ENCODE data around the gene PSMB5.
"Not testable (repeated sequence)": the region's sequence is repeated elsewhere in the genome, so short reads cannot be mapped to it uniquely, and the experiment has no call there.

Gene PSMB5

DNA sequence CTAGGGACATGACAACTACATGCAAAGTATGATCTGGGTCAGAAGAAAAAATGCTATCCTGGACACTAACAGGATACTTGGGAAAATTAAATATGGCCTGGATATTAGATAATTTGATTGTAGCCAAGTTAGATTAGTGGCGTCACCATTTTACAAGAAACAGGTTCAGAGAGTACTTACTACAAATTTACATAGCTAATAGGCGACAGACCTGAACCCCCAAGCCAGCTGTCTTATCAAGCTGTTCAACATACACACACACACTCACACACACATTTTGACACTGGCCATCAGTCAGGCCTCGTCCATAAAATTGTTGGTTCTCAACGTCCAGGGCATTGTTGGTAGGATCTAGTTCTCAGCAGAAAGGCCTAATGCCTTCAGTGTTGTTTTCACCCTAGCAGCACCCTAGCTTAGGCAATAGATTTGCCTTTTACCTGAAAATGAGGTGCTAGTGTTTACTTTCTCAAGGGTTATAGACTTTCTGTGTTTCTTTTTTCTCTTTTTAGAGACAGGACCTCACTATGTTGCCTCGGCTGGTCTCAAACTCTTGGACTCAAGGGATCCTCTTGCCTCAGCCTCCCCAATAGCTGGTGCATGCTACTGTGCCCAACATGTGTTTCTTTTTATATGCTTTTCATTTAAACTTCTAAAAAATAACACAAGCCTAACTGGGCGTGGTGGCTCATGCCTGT lies 21.5 kb downstream of the PSMB5 start:
- no peak for DNase-seq

DNA sequence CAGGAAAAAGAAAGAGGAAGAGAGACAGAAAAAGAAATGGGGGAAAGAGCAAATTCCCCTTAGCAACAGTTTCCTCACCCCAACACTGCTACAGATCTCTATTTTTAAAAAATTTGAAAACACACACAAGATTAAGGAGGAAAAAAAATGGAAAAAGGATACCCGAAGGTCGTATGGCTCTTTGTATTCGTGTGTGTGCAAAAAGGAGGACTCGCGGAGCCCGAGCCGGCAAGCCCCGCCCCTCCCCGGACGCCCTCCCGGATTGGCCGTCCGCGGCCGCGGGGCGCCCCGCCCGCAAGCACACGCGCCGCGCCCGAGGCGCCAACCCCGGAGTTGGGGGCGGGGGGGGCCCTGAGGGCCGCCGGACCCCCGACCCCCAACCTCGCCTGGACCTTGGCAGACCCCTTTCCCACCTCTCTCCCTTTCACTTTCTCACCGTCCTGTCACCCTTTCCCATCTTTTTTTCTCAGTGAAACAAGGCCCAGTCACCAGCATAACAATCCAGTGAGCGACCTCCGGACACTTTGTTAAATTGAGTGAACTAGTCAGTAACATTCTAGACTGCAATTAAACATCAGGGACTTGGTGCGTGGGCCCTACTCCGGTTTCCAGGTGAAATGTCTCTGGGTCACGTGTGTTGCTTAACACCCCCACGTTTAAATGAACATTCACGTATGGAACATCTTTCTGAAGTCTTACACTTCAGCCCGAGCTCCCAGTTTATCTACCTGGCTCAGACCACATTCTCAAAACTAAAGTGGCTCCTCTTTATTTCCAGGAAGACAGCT lies 24.6 kb downstream of the PSMB5 start, which contains the start of gene C14orf93:
Gene C14orf93, minus strand, starts transcription at position 205 of the 788 bp plus-strand sequence. CDS start 11,120 bp downstream, outside the sequence.
- DNase-seq, result peak; percentile 90

DNA sequence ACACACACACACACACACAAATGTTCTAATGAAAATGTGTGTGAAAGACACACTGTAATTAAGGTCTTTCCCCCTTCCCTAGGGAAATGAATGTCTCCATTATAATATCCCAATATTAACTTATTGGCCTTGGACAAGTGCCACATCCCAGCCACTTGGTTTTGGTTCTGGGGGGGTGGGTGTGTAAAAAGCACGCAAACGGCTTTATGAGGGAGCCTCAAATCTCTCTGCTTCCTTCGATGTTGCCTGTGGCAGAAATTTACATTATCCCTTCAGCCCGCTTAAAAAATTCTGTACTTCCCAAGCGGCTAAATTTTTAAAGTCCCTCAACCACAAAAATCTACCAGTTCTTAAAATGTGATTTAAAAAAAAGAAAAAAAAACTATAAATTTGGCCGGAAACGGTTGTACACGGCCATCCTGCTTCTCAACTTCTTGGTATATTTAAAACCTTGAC lies 25.2 kb downstream of the PSMB5 start:
- DNase-seq, result no peak

DNA sequence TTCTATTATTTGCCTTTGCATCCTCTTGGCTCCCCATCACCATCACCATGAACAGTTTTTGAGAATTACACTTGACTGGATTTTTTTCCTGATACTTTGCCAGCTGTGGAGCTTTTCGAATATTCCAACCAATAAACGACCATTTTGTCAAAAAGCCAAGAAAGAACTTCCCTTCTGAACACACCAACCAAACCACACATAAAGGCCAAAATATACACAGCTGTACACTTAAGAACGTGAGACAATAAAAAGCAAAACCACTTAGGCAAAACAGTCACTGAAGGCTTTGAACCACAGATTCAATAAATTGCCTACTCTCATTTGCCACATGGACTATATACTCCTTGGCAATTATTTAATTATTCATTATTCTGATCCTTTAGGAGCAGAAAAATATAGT lies 25.9 kb downstream of the PSMB5 start:
- no peak for DNase-seq

DNA sequence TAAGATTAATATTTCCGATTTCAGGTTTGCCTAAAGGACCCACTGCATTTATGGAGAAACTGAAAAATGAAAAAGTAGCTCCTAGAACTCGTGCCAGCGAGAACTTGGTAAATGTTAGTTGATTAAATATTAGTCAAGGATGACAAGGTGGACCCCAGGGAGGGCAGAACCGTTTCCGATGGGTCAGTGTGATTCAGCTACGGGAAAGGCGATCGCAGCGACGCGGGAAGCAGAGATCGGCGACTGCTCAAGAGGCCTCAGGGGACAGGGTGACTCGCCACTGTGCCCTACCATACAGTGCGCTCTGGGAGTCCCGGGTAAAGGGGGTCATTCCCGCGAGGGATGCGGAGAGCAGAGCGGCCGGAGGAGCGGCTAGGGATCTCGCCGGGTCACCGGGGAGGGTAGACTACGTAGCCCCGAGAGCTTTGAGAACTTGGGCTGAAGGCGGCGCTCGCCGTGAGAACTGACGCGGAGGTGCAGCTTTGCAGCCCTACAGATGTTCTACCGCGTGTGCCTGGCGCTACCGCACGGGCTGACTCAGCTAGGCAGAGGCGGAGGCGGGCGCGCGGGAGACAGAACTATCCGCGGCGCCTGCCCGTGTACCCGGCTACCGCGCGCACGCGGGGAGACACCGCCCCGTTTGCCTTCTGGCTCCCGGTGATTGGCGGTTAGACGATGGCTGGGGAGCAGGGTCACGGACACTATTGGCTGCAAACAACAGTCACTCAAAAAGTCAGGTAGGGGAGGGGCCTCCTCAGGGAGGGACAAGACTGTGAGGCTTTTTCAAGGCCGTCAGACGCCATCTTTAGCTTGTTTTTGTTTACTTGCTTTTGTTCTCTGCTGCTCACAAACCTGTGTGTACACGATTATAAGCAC lies 27.9 kb downstream of the PSMB5 start:
- peak; percentile 98 for DNase-seq

DNA sequence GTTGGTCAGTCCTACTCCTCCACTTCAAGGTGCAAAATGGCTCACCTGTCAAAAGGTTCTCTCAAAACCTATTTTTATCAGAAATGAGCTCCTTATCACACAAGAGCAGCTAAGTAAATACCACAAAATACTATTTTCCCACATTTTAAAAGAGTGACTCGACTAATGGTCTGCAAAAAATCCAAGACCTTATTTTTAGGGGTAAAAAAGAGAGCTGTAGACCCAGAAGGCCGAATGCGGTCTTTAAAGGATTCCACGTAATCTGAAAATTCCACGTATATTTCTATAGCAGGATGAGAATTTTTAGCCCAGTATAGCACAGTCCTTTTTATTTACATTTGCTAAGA lies 28.5 kb downstream of the PSMB5 start:
- no peak for DNase-seq

DNA sequence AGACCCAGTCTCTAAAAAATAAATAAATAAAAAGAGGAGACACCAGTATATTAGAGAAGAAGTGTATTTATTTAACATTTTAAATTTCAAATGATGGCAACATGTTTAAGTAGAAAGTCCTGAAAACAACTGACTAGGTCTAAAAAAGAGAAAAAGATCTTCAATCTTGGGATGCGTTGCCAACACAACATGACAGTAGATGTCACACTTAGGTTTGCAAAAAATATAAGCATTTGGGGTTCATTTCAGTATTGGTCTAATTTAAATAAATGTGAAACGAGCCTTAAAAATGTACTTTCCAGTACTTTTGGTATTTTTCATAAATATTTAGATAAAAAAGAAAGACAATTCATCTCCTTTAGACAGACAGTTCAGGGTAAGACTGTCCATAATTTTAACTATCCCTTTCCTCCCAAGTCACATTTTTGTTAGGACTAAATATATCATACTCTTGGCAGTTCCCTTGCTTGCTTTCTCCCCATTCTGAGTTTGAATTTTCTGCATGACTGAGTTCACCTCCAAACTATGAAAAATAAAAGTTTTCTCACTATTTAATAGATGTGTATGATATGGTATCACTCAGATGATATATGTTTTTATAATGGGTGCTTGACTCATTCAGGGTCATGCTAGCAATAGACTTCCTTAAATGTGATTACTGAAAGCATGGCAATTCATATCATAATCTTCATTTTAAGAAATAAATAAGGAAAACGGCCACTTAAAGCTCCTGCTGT lies 29.1 kb downstream of the PSMB5 start:
- DNase-seq, result no peak

DNA sequence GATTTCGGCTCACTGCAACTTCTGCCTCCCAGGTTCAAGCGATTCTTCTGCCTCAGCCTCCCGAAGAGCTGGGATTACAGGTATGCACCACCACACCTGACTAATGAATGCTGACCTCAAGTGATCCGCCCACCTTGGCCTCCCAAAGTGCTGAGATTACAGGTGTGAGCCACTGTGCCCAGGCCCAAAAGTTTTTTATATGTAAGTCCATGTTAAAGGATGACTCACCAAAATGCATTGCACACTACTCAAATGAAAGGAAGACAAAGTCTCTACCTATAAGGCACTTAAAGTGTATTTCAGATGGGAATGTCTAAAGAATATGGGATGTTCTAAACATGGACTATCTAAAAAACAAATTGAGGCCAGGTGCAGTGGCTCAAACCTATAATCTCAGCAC lies 30.4 kb downstream of the PSMB5 start:
- DNase-seq, result not testable (repeated sequence)

DNA sequence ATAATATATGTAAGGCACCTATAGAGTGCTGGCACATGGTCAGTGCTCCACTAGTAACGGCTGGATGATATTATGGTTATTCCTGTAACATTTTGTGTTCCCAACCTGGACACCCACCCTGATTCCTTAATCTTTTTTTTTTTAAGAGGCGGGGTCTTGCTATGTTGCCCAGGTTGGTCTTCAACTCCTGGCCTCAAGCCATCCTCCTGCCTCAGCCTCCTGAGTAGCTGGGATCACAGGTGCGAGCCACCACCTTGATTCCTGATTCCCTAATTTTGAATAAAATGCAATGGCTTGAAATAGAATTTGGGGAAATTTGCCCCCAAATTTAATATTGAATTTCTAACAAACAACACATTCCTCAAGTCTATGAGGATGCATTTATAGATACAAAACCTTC lies 32.1 kb downstream of the PSMB5 start:
- DNase-seq, result no peak

DNA sequence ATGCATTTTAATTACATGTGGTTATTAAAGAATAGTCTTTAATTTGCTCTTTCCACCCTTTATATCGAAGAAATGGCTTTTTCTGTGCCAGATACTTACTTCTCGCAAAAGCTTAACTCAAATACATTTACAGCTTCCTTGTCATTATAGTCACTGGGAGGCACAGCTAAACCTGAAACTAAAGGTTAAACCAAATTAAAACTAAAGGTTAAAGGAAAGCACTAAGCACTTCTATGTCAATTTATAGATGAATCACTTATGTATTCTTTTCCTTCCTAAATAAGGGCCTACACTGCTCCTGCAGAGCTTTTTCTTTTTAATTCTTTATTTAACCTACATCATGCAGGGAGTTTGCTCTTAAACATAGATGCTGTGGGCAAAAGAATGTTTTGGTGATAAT lies 33.8 kb downstream of the PSMB5 start:
- DNase-seq, result no peak

DNA sequence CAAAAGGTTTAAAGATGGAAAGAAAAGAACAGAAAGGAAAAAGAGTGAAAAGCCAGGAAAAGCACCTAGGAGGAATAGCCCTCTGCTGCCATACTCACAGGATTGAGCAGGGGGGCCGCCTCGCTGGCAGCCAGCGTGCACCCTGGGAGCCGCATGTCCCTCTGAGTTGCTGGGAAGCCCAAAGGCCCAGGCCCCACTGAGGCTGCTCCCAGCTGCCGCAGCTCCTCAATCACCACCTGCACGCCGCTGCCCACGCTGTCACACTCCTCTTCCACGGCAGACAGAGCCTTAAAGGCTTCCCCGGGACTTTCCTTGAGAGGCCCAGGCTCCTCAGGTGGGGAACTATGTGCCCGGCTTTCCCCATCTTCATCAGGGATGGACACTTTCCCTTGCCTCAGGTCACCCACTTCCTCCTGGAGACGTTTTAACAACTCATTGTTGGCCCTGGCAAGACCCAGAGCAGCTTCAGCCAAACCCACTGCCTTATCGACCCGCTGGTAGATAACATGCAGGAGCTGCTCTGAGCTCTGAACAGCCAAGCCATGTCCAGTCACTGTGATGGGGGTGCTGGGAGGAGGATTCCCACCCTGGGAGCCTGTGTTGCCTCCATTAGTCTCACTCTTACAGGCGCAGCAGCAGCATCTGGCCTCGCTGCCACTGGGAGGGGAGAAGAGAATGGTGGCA lies 36.2 kb downstream of the PSMB5 start:
- no peak for DNase-seq

DNA sequence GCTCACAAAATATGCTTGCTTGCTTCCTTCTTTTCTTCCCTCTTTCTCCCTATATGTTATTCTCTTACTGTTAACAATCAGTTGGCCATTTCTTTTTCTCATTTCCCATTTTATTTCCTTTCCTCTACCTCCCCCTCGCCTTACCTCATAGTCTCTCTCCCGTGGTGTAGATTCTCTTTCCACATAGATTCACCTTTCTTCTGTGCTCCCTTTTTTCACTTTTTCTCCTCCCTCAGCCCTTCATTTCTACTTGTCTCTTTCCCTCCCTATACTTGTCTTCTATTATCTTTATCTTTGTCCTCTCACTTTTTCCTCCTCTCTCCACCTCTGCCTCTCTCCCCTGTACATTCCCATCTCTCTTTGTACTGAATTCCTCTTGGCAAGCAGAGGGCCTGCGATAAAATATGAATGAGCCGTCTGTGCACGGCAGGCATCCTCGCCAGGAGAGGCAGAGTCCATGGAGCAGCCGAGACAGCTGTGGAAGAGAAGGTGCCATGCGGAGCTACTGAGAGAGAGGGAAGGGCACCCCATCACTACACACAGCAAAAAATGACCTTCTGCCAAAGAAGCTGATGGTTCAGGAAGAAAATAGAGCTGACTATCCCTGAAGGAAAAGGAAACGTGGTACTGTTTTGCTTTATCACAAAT lies 36.9 kb downstream of the PSMB5 start:
- DNase-seq, result no peak

DNA sequence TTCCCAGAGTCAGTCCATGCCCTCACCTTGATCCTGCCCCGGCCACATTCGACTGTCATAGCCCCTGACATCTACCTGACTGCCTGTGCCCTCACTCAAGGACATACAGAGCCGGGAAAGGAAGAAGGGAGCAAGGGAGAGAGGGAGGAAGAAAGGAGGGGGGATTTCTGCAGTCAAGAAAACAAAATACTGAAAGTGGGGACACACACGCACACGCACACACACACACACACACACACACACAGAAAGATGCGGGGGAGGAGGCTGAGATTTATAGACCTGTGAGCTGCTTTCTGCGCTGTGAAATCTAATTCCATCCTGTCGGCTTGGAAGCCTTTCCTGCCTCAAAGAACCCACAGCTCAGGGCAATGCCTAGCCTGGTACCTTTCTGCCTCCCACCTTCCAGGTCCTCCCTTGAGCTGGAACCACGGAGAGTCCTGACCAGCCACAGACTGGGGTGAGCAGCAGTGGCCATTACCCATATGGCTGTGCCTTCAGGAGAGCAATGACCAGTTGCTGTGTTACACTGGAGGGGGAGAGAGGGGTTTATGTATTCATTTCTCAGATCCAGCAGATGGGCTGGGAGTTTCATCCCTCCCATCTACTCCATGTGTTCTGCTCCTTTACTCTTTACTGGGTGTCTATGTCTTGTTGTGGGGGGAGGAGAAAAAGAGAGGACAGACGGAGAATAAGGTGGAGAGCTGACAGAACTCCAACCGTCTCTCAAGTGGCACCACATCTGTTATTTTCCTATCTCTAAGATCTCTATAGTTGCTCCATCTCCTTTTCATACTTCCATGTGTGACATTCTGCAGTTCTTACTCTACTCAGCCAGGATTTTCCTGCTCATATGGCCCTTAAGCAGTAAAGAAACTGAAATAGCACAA lies 37.7 kb downstream of the PSMB5 start:
- DNase-seq, result no peak

DNA sequence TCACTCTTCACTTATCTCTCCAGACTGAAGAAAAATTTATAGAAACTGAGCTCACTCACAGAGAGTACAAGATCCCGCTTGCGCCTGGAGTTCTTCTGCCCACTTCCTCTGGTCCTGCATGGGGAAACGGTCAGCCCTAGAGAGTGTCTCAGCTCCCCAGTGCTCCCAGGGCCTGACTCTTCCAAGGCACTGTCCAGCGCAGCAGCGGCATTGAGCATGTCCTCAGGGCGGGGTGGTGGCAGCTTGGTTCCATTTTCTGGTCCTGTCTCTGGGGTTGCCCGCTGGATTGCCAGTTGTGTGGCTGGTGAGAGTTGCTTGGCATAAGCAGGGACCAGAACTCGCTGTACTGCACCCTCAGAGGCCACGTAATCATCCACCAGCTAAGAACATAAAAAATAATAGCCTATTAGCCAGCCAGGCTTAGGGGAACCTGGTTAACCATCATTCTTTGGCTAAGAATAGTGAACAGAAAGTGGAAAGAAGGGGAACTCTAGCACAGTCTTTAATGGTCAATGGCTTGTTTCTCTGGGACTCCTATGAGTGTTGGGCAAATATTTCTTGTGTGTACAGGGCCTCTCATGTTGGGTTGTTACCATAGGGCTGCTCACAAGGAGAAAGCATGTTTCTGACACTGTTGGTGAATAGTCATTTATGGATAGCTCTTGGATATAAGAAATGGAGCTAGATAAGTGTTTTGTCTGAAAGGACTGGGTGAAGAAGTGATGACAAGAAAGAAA lies 38.6 kb downstream of the PSMB5 start:
- DNase-seq, result no peak

DNA sequence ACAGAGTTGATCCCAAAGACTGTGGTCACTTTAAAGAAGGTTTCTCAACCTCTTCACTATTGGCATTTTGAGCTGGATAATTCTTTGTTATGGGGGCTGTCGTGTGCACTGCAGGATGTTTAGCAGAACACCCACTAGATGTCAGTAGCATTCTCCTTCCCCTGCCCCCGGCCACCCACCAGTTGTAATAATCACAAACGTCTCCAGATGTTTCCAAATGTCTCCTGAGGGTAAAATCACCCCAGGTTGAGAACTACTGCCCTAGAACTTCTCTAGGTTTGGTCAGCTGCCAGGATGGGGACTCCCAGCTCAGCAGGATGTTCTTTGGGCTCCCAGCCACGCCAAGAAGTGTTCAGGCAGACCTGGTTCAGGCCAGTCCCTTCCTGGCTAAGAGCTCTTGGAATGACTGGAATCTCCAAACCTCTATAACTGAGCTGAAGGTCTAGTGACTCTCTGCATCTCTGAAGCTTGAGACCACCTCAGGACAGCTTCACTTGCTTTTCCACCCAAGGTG lies 39.9 kb downstream of the PSMB5 start:
- peak; percentile 50 for DNase-seq

DNA sequence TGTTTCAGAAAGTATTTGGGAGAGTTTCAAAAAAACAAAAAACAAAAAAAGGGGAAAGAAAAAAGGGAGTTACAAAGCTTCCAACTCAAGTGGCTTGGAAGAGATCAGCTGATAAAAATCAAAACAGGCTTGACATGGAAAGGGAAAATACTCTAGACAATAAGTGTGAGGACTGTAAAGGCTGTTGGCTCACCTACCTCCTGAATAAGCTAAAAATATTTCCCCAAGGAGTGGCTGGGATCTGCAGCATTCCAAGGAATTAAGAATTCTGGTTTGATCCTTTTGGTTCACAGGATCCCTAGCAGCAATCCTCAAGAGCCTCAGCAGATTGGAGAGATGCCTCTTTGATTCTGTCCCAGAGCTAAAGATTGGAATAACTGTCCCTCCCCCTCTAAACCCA lies 41.2 kb downstream of the PSMB5 start:
- no peak for DNase-seq

DNA sequence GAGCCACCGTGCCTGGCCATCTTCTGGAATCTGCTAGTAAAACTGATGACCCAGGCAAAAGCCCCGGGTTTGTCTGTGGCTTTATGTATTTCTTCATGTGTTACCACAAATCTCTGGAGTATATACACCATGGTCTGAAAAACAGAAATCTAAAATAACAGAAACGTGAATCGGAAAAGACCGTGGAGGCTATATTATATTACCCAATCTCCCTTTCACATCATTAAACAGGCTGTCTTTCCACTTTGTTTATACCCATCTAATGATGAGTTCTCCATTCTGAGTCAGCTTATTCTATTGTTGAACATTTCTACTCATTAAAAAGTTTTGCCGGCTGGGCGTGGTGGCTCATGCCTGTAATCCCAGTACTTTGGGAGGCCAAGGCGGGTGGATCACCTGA lies 42.8 kb downstream of the PSMB5 start:
- no peak for DNase-seq

DNA sequence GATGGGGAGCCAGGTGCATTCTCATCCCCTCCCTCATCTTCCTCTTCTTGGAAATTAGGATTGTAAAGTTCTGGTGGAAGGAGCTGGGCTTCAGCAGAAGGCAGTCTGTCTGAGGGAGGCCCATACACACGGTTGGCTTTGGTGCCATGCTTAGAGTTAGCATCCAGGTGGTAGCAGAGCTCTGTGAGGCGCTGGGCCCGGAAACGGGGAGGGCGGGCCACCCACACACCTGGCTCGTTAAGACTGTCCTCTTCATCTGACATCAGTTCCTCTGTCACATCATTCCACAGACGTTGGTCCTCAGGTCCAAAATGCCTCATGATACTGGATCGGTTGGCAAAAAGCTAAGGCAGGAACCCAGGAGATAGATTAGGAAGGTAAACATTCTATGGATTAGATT lies 47.4 kb downstream of the PSMB5 start:
- DNase-seq, result no peak

DNA sequence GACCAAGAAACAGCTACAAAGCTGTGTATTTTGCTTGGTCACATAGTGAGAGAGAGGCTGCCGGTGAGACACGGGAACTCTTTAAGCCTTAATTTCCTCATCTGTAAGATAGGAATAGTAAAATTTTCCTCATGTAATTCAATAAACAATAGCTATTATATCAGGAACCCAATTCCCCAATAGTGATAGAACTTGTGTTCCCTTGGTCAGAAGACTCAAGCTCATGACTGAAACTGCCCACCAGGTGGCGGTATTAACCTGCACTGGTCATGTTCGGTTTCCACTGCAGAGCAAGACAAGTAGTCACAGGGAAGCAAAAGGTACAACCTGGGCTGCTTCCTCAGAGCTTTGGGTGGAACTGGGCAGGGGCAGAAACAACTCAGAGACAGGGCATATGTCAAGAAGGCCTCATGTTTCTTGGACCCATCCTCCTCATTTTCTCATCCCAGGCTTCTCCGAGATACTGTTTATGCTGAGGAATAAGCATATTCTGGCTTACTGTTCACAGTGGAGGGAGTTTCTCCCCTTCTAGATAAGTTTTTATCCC lies 48.1 kb downstream of the PSMB5 start:
- peak; percentile 92 for DNase-seq

All from femur (tissue), 1 donor.